HG02885 (cell line): ENCODE data around the gene LZTR1.
"Not testable (repeated sequence)": the region's sequence is repeated elsewhere in the genome, so short reads cannot be mapped to it uniquely, and the experiment has no call there.

Experiments used
- ATAC-seq: cut with Tn5 transposase; IDR thresholded peaks from one replicate; pipeline ENCODE4 v1.9.1; 2021; ENCODE audit warnings: mild to moderate bottlenecking; ENCODE audit not compliant: unreplicated experiment, poor library complexity

The LZTR1 gene

GRCh38 chr22:20965104-20965887 lies 16.8 kb upstream of the LZTR1 start:
- ATAC-seq: no peak

DNA sequence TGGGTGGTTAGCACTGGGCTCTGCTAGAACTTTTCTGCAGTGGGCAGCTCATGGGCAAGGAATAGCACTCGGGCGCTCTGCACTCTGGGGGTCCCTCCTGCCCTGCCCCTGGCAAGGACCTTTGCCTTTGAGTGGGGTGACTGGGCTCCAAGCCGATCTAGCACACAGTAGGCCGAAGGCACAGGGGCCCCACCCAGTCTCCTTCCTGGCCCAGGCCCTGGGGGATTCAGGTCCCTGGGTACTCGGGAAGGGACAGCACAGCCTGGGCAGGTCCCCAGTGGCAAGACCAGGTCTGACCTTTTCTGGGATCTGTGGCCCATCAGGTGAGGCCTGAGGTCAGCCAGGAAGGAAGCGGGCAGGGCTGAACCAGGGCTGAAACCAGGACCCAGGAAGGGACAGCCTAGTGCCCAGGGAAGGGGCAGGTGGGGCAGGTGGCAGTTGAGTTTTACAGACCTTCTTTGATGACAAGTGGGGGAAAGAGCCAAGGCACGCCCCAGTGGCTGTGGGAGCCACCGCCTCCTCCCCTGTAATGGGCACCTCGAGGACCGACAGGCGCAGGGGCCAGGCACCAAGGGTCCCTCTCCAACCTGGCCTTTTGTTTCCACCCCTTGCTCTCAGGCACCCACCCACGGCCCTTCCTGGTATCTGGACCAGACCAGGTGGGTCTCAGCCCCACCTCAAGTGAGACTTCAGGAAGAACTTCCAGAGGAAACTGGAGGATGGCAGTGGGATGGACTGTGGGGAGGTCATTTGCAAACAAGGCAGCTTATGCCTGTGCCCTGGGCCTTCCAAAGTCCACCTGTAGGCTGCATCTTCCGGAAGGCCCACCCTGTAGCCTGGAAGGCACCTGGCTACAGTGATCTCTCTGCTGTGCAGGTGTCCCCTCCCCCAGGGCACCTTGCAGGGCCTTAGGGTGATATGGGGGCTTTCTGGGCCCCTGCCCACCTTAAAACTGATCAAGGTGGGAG lies 15.9 kb upstream of the LZTR1 start:
- ATAC-seq: no peak

GRCh38 chr22:20966883-20967696 lies 15.0 kb upstream of the LZTR1 start, which contains the start of gene AIFM3:
AIFM3 (plus strand) TSS chr22:20967255; CDS start chr22:20967945, 690 bp downstream.
- ATAC-seq: no peak

DNA sequence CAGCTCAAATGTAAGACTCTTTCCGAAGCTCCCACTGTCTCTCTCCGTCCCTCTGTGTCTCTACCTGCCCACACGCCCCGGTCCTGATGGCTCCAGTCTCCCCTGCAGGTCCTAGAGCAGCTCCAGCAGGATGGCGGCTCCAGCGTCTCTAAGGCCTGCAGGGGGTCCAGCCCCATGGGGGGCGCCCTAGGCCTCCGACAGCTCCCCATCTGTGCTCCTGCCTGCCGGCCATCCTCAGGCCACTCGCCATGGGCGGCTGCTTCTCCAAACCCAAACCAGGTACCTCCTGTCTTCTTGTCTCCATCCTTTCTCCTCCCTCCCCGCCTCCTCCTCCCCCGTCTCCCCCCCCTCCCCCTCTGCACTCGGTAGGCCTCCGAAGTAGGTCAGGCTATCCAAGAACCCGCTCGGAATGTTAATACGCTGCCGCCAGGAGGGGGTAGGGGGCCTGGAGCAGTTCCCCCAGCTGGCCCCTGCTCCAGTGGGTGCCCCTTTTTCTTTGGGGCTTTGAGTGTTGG lies 14.3 kb upstream of the LZTR1 start:
- ATAC-seq: no peak

DNA sequence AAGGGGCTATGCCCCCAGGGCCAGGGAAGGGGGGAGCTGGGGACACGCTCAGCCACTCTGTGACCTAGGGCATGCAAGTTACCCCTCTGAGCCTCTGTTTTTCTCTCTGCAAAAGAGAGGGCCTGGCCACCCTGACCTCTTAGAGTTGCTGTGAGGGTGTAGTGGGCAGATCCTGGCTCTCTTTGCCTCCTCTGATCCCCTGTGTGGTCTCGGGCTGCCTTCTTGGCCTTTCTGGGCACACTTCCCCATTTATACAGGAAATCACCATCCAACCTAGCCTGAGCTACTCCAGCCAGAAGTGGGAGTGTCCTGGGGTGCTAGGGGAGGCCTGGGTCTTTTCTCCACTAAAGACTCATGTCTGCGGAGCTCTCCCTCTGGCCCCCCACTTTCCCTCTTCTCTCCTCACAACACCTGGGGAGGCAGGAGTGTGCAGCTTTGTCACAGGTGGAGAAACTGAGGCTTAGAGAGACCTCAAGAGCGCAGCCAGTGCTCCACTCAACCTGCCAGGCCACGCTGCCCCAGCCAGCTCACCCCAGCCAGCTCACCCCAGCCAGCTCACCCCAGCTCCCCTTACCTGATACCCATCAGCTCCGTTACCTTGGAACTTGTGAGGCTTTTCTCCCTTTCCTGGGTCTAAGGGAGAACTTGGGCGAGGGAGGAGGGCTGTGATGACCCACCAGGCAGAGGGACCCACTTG lies 13.7 kb upstream of the LZTR1 start:
- ATAC-seq: no peak

DNA sequence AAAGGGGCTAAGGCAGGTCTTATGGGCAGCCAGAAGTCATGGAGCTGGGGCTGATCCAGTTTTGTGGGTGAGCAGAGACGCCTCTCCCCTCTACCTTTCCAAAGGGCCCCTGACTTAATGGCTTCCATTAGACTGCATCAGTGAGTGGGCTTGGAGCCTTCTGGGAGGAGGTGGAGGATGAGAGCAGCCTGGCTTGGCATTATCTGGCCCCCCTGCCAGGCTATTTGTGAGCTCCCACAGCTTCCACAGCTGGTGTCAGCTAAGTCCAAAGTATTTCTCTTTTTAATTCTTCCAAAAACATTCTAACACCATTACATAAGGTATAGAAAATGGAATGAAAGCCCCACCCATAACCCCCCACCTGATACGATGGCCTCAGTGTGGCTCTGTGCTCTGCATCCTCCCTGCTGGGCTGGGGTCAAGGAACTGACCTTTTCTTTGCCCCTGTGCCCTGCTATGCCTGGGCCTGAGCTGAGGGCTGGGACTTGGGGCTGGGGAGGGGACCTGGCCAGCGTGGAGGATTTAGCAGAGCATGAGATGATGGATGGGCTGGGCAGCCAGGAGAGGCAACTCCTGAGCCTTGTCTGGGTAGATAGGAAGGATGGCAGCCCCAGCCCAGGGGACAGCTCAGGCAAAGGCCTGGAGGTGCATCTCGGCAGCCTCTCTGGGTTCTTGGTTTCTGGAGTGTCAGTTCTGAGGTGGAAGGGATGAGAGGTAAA lies 11.0 kb upstream of the LZTR1 start:
- no peak for ATAC-seq

DNA sequence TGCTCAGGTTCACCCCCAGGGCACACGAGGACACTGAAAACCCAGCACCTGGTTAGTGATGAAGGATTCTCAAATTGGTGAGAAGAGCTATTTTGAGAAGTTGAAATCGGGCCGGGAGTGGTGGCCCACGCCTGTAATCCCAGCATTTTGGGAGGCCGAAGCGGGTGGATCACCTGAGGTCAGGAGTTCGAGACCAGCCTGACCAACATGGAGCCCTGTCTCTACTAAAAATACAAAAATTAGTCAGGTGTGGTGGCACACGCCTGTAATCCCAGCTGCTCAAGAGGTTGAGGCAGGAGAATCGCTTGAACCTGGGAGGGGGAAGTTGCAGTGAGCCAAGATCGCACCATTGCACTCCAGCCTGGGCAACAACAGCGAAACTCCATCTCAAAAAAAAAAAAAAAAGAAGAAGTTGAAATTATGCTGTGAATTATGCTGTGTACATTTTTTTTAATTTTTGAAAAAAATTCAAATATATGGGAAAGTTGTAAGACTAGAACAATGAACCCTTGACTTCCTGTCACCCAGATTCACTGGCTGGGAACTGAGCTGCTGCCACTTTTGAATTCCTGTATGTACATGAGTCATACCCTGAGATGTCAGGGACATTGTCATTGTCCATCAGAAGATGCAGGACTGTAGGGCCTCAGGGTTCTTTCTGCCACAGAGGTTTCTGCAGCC lies 9.9 kb upstream of the LZTR1 start:
- ATAC-seq: not testable (repeated sequence)

GRCh38 chr22:20972933-20973577 lies 9.0 kb upstream of the LZTR1 start:
- no peak for ATAC-seq

DNA sequence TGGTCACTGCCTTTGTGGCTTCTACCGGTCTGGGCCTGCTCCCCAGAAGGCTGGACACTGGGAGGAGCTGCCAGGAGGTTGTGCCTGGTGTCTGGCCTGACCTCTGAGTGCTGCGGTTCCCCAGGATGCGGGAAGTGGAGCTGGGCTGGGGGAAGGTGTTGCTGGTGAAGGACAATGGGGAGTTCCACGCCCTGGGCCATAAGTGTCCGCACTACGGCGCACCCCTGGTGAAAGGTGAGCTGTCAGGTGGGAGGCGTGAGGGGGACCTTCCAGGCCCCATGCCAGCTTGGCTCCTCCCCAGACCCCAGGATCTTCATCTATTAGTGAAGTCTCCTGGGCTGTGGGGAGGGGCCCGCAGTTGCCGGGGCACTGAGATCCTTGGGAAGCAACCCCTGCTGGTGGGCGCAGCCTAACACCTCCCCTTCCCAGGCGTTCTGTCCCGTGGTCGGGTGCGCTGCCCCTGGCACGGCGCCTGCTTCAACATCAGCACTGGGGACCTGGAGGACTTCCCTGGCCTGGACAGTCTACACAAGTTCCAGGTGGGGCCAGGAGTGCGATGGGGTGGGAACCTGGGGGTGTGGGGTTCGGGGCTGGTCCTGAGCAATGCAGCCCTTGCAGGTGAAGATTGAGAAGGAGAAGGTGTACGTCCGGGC lies 8.3 kb upstream of the LZTR1 start:
- ATAC-seq: no peak

GRCh38 chr22:20974336-20974955 lies 7.7 kb upstream of the LZTR1 start:
- ATAC-seq: no peak

DNA sequence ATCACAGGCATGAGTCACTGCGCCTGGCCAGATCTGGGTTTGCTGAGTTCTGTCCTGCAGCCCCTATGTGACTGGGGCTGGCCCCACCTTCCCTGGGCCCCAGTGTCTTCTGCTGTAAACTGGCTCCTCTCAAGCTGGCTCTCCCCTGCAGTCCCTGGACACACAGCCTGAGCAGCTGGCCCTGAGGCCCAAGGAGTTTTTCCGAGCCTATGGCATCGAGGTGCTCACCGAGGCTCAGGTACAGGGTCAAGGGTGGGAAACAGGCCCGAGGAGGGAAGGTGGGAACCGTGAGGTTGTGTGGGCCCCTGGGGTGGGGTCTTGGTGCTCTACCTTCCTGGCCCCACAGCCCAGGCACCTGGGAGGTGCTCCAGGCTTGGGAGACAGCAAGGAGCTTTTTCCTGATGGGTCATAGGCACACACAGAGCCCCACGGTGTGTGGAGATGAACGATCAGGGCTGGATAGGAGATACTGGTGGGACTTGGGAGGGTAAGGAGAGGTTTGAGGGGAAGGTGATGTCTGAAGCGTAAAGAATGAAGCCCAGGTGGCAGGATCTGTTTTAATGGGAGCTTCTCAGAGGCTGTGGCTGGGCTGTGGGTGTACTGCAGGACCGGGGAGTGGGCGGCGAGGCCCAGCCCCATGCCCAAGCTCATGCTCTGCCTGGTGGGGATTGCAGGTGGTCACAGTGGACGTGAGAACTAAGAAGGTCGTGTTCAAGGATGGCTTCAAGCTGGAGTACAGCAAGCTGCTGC lies 6.4 kb upstream of the LZTR1 start:
- no peak for ATAC-seq

GRCh38 chr22:20976291-20976877 lies 5.7 kb upstream of the LZTR1 start:
- ATAC-seq: no peak

DNA sequence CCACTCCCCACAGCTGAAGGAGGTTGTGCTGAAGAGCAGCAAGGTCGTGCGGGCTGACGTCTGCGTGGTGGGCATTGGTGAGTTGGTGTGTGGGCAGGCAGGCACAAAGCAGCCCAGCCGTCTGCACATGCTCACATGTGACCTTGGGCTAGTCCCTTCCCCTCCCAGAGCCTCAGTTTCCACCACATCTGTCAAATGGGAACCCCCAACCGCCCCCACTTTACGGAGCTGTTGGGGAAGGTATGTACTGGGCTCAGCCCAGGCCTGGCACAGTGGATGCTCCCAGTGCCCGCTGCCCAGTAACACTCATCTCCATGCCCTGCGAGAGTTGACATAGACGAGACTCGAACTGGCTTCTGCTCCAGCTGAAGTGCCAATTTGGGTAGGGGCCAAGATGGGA lies 5.1 kb upstream of the LZTR1 start:
- no peak for ATAC-seq

DNA sequence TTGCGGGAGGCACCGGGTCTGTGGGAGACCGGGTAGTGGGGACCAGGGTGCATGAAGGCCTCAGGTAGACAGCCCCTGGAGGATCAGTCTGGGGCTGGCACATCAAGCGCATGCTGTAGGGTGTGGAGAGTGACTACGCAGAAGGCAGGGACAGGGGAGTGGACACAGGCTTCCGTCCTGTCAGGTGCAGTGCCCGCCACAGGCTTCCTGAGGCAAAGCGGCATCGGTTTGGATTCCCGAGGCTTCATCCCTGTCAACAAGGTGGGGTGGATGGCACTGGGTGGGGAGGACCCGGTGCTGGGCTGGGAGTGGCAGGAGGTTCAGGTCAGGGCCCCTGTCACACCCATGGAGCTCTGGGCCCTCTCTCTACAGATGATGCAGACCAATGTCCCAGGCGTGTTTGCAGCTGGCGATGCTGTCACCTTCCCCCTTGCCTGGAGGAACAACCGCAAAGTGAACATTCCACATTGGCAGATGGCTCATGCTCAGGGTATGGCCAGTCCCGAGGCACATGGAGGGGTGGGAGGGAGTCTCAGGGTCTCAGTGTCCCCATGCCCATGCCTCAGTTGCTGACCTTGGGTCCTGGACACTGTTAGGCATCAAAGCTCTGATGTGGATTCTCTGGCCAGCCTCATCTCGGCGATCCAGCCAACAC lies 4.5 kb upstream of the LZTR1 start:
- no peak for ATAC-seq

DNA sequence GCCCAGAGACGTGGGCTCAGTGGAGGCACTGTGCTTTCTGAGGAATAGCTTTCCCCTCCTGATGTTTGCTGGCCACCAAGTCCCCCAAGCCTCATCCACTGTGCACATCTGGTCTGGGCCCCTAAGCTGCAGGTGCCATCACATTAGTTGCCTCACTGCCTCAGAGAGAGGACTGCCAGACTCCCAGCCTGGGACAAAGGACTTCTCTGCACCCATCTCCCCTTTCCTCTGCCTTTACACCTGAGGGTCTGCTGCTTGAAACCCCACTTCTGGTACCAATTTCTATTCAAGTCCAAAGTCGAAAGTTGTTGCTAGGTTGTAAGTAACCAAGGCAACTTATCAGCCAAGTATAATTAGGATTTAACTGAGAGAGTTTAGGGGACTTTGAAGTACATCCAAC lies 3.7 kb upstream of the LZTR1 start:
- no peak for ATAC-seq
